ENCODE data around the gene HELZ.

DNA sequence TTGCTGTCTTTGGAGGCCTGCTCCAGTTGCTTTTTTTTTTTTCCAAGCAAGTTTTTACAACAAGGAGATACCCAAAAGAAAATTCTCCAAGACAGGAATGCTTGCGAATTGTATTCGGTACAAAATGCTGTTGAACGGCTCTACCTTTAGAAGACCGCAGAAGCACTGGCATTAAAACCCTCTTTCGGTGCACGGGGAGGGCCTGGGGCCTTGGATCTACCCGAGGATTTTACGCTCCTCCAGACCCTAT lies 1.3 kb upstream of the HELZ start:
- TF ChIP-seq, protein P1, sequence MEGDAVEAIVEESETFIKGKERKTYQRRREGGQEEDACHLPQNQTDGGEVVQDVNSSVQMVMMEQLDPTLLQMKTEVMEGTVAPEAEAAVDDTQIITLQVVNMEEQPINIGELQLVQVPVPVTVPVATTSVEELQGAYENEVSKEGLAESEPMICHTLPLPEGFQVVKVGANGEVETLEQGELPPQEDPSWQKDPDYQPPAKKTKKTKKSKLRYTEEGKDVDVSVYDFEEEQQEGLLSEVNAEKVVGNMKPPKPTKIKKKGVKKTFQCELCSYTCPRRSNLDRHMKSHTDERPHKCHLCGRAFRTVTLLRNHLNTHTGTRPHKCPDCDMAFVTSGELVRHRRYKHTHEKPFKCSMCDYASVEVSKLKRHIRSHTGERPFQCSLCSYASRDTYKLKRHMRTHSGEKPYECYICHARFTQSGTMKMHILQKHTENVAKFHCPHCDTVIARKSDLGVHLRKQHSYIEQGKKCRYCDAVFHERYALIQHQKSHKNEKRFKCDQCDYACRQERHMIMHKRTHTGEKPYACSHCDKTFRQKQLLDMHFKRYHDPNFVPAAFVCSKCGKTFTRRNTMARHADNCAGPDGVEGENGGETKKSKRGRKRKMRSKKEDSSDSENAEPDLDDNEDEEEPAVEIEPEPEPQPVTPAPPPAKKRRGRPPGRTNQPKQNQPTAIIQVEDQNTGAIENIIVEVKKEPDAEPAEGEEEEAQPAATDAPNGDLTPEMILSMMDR (IDR thresholded peaks at IDR 0.05; ENCODE audit: control extremely low read depth in 1 of 3, insufficient read depth in 1 of 3, low read depth in 1 of 3, low read length in 3 of 3), result no peak
- TF ChIP-seq SUZ12 (IDR thresholded peaks at IDR 0.05; ENCODE audit: low read length) (no peak), YY1 (IDR thresholded peaks at IDR 0.05; ENCODE audit: low read depth, low read length) (no peak), RFX5 (IDR thresholded peaks at IDR 0.05; ENCODE audit: borderline replicate concordance, low read depth, low read length) (no peak), EZH2 (IDR thresholded peaks at IDR 0.05; ENCODE audit: low read depth, low read length, severe bottlenecking) (no peak), RNF2 (IDR thresholded peaks at IDR 0.05; ENCODE audit: borderline replicate concordance, low read depth, low read length, missing control alignments, poor library complexity, severe bottlenecking) (no peak), MAFK (IDR thresholded peaks at IDR 0.05; ENCODE audit: low read depth, low read length) (no peak), SRF (IDR thresholded peaks at IDR 0.05; ENCODE audit: low read depth, low read length) (no peak), POLR2A (IDR thresholded peaks at IDR 0.05; ENCODE audit: control extremely low read depth in 1 of 2, low read depth in 2 of 2, low read length in 2 of 2) (no peak), RAD21 (IDR thresholded peaks at IDR 0.05 in 1 of 2, conservative IDR thresholded peaks at IDR 0.05 in 1 of 2; ENCODE audit: low read depth in 2 of 2, low read length in 2 of 2) (no peak), EGR1 (IDR thresholded peaks at IDR 0.05; ENCODE audit: borderline replicate concordance, low read depth, low read length) (no peak), POLR2AphosphoS5 (IDR thresholded peaks at IDR 0.05; ENCODE audit: low read depth, low read length) (no peak), SIN3A (conservative IDR thresholded peaks at IDR 0.05 in 1 of 2, IDR thresholded peaks at IDR 0.05 in 1 of 2; ENCODE audit: low read depth in 1 of 2, low read length in 2 of 2) (no peak)
